GM18508 (cell line): Measurements from ENCODE around the gene IFNL3.
"Not testable (repeated sequence)": the region's sequence is repeated elsewhere in the genome, so short reads cannot be mapped to it uniquely, and the experiment has no call there.

Experiments
- ATAC-seq: cut with Tn5 transposase; IDR thresholded peaks from one replicate; pipeline ENCODE4 v1.9.1; 2021; ENCODE audit warnings: moderate number of reproducible peaks; ENCODE audit not compliant: insufficient read depth, unreplicated experiment

The IFNL3 gene

DNA sequence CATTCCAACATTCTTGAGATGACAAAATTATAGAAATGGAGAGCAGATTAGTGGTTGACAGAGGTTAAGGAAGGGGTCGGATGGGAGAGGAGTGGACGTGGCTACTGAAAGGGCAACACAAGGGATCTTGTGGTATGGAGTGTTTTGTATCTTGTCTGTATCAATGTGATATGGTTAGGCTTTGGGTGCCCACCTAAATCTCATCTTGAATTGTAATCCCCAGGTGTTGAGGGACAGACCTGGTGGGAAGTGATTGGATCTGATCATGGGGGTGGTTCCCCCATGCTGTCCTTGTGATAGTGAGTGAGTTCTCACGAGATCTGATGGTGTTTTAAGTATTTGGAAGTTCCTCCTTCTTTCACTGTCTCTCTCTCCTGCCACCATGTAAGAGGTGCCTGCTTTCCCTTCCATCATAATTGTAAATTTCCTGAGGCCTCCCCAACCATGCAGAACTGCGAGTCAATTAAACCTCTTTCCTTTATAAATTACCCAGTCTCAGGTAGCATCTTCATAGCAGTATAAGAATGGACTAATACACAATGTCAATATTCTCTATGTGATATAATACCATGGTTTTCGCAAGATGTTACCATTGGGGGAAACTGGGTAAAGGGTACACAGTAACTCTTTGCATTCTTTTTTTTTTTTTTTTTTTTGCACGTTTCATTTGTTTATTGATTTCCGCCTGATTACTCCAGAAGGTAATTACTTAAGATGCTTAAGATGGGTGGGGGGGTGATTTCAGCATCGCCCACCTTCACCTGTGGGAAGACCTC, 8.8 kb upstream of the IFNL3 start:
- ATAC-seq = no peak

DNA sequence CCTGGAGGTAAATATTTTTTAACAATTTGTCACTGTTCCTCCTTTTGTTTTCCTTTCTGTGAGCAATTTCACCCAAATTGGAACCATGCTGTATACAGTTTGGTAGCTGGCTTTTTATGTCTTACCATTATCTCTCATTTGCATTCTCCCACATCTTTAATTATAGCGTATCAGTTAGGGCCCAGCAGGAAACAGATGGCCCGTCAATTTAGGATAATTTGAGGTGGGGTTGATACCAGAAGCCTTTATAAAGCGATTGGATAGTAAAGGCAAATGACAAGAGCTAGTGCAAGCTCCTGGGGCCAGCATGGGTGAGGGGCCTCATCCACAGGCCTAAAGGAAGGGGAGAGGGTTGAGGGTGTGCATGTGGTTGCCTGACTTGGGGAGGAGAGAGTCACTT, 7.7 kb upstream of the IFNL3 start:
- ATAC-seq = no peak

DNA sequence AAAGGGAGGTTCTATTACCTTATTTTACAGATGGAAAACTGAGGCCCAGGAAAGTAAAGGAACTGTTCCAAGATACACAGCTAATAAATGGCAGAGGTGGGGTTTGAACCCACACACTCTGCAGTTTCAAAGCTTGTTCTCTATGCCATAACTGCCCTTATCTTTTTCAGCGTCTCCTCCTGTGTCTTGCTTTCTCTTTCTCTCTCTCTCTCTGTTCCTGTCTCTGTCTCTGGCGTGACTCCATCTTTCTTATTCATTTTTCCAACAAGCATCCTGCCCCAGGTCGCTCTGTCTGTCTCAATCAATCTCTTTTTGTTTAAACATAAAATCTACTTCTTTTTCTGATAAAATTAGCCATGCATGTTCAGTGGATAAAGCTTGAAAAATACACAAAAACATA, 7.0 kb upstream of the IFNL3 start:
- no peak for ATAC-seq

DNA sequence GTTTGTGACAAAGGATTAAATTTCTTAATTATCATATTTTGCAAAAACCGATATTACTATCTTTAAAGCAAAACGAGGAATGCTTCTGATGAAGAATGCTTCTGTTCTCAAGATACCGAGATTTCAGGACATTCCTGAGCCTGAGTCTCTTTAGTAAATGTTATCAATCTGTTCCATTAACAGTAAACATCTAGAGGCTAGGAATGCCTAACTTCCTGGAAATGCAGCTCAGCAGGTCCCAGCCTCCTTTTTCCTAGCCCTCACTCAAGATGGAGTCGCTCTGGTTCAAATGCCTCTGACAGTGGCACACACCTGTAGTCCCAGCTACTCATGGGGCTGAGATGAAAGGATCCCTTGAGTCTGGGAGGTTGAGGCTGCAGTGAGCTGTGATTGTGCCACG, 6.3 kb upstream of the IFNL3 start:
- ATAC-seq = no peak

DNA sequence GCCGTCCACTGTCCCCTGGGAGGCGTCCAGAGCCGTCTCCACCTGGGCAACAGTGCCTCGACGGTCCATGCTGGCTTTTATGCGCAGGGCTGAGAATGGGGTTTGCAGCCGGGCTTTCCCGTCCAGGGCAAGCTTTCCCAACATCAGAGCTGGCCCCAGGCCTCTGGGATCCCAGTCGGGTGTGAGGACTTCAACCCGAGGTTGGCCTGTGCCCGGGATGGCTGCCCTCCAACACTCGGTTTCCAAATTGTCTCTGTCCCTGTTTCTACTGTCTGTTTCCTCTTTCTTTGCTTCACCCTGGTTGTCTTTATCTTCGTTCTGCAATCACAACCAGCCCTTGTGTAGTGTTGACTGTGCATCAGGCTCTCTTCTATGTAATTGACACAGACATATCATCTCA, 4.0 kb upstream of the IFNL3 start, which contains the start of gene IFNL4:
Gene IFNL4, minus strand, starts transcription at position 51 of the 400 bp plus-strand sequence.
- no peak for ATAC-seq

DNA sequence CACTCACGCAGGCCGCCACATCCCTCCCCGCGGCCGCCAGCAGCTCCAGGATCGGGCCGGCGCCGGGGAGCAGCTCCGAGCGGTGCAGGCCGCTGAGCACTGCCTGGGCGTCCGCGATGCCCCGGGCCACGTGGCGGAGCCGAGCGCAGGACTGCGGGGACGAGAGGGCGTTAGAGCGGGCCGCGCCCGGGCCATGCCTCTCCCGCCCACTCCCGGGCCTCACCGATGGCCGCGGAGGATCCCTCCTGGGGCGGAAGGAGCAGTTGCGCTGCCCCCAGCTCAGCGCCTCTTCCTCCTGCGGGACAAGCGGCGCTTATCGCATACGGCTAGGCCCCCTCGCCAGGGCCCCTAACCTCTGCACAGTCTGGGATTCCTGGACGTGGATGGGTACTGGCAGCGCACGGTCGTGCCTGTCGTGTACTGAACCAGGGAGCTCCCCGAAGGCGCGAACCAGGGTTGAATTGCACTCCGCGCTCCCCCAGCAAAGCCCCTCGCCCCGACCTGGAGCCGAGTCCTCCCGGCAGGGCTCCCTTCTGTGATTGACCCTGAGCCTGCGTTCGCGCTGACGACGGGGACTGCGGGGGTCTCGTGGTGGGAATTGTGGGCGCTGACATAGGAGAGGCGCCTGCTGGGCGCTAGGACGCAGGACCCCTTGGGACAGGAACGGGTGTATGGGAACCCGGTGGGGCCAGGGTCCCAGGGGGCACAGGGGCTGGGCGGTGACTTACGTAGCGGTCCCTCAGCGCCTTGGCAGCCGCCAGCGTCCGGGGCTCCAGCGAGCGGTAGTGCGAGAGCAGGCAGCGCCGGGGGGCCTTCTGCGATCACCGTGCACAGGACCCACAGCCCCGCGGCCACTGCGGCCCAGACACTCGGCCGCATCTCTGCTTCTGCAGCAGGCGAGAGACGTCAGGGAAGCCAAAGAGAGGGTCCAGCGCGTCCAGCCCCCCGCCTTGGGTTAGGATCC, 3.2 kb upstream of the IFNL3 start:
- ATAC-seq = no peak

DNA sequence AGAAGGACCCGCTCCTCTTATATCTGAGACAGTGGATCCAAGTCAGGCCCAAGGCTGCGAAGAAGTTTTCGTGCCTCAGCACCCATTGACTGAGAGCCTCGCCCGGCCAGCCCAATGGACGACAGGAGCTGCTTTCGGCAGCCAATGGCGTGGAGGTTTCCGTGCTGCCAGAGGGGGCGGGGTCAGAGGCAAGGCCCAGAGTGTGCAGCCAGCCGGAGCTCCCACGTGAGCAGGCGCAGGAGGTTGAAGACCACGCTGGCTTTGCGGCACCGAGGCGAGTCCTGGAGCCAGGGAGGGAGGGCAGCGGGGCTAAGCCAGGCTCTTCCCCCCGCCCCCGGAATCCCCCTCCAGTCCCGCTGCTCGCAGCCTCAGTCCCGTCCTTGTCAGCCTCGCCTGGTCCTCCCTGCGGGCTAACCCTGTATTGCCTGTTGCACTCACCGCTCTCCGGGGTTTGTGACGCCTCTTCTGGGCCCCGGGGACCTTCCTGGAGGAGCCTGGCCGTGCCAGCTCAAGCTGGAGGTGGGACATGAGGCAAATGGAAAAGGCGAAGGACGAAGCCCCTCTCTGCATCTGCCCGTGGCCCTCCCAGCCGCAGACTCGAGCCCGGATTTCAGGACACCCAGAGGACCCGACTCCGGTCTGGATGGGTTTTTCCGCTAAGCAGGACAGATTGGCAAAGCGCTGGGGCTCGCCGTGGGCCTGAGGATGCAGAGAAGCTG, 2.3 kb upstream of the IFNL3 start:
- no peak for ATAC-seq

DNA sequence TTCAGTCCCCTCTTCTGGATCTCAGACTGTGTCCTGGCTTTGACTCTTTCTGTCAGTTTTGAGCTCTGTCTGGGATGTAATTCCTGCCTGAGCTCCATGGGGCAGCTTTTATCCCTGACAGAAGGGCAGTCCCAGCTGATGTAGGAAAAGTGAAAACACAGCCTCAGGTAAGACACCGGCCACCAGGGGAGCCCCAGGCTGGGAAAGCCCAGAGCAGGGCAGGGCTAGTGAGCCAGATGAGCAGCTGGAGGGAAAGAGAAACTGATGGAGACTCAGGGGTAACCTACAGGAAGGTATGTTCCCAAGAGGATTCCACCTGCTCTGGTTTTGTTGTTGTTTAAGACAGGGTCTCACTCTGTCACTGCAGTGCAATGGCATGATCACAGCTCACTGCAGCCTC, 360 bp upstream of the IFNL3 start:
- not testable (repeated sequence) for ATAC-seq

DNA sequence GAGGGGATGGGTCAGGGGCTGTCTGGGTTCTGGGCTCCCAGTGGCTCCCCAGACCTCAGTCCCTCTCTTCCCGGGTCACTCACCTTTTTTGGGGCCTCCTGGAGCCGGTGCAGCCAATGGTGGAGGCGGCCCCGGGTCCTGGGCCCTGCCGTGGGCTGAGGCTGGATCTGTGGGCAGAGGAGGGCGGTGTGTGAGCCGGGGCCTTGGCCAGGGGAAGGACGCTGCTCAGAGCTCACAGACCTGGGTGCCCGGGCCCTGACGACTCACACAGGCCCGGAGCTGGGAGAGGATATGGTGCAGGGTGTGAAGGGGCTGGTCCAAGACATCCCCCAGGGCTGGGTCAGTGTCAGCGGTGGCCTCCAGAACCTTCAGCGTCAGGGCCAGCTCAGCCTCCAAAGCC, 1.1 kb downstream of the IFNL3 start:
- ATAC-seq = not testable (repeated sequence)

DNA sequence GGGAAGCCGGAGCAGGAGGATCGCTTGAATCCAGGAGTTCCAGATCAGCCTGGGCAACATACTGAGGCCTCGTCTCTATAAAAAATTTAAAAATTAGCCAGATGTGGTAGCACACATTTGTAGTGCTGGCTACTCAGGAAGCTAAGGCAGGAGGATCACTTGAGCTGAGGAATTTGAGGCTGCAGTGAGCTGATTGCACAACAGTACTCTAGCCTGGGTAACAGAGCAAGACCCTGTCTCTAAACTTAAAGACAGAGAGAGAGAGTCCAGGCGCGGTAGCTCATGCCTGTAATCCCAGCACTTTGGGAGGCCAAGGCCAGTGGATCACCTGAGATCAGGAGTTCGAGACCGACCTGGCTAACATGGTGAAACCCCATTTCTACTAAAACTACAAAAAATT, 4.4 kb downstream of the IFNL3 start:
- ATAC-seq = no peak

DNA sequence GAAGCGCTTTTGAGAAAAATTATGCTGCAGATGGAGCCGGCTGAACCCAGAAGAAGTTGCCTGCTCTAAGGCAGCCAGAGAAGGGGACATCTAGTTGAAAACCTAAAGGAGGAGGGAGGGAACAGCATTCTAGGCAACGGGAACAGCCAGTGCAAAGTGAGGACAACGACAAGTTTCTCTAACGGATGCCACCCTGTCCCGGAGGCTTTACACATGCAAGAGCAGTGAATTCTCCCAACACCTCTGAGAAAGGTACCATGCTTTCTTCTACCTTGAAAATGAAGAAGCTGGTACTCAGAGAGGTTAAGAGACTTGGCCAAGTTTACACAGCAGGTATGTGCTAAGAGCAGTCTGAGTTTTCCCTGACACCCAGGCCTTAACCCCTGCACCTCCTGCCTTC, 5.9 kb downstream of the IFNL3 start:
- no peak for ATAC-seq

DNA sequence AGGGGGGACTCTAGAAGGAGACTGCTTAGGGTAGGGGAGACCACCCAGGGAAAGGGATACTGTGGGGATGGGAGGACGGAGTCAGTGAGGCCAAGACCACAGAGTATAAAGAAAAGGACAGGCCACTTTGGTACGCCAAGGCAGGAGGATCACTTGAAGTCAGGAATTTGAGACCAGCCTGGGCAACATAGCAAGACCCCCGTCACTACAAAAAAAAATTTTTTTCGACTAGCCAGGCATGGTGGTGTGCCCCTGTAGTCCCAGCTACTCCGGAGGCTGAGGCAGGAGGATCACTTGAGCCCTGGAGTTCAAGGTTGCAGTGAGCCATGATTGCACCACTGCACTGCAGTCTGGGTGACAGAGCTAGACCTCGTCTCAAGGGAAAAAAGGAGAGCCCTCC, 6.6 kb downstream of the IFNL3 start:
- ATAC-seq = no peak

DNA sequence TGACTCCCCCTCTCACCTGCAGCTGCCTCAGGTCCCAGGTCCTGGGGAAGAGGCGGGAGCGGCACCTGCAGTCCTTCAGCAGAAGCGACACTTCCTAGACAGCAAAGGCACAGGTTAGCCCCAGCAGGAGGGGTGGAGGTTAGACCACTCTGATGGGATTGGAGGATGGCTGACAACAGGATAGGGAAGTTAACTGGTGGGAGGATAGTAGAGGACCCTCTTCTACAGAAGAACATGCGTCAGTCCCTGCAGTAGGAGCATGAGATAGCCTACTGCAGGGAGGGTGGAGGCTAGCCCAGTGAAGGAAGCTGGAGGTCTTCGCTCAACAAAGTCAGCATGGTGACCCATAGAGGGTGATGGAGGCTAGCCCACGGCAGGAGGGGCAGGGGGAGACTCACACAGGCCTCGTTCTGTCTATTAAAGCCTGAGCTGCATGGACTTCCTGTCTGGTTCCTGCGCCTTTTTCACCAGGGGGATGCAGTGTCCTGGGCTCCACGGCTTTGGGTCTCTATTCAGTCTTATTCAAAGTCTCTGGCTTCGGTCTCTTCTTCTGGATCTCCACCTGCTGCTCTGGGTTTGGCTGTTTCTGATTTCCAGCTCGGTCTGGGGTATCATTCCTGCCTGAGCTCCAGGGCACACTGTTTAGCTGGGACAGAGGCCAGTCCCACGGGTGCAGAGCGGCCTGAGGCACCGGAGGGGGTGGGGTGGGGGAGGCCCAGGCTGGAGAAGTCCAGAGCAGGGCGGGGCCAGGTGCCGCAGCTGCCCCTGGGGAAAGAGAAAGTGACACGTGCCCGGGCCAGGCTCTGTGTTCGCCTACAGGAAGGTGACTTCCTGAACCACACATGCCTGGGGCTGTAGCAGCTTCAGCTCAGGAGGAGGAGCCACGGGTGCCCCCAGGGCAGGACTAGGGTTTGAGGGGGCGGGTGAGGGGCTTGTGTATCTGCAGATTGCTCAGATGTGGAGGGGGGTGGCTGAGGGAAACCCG, 7.3 kb downstream of the IFNL3 start:
- no peak for ATAC-seq

DNA sequence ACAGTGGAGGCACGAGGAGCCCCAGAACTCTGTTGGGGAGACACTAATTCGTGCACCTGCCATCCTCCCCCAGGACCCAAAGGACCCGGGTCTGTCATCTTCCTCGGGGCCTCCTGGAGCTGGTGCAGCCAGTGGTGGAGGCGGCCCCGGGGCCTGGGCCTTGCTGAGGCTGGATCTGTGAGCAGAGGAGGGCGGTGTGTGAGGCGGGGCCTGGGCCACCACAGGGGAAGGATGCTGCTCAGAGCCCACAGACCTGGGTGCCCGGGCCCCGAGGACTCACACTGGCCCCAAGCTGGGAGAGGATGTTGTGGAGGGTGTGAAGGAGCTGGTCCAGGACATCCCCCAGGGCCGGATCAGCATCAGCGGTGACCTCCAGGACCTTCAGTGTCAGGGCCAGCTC, 8.3 kb downstream of the IFNL3 start:
- no peak for ATAC-seq

DNA sequence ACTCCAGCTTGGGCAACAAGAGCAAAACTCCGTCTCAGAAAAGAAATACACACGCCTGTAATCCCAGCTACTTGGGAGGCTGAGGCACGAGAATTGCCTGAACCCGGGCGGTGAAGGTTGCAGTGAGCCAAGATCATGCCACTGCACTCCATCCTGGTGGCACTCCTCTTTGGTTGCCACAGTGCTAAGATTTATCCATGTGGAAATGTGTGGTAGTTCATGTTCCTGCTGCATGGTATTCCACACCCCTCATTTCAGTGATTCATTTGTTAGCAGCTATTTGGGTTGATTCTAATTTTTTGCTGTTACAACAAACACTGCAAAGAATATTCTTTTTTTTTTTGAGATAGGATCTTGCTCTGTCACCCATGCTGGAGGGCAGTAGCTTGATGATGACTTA, 12.1 kb downstream of the IFNL3 start:
- ATAC-seq = no peak

DNA sequence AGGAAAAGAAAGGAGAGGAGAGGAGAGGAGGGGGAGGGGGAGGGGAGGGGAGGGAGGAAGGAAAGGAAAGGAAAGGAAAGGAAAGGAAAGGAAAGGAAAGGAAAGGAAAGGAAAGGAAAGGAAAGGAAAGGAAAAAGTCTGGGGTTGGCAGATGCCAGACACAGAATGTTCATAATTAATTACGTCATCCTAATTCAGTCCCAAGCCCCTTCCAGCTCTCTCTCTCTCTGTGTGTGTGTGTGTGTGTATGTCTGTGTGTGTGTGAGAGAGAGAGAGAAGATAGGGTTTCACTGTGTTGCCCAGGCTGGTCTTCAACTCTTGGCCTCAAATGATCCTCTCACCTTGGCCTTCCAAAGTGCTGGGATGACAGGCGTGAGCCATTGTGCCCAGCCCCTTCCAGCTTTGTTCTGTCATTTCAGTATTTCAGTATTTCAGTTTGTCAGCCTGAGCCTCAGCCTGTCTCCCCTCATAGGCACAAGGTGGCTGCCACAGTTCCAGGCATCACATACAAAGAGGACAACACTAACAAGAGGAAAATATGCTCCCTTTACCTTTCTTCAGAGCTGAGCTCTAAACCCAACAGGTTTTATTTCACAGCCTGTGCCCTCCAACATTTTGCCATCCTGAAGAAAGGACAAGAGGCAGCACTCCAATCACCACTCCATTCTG, 14.6 kb downstream of the IFNL3 start:
- no peak for ATAC-seq

DNA sequence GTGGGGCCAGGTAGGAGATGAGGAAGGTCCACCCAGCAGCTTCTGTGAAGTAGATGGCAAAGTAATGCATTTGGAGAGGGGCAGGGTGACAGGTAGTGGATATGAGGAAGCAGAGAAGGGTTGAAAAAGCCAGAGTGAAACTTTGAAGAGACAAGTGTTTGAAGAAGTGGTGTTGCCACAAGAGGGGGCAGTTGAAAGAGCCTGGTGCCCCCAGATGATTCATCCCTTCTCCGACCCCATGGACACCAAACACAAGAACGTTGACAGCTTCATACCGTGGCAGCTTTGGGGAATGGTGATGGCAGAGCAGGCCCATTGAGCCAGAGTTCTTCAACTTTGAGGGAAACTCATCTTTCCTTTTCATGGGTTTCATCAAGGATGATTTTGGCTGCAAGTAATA, 19.9 kb downstream of the IFNL3 start:
- ATAC-seq = no peak

DNA sequence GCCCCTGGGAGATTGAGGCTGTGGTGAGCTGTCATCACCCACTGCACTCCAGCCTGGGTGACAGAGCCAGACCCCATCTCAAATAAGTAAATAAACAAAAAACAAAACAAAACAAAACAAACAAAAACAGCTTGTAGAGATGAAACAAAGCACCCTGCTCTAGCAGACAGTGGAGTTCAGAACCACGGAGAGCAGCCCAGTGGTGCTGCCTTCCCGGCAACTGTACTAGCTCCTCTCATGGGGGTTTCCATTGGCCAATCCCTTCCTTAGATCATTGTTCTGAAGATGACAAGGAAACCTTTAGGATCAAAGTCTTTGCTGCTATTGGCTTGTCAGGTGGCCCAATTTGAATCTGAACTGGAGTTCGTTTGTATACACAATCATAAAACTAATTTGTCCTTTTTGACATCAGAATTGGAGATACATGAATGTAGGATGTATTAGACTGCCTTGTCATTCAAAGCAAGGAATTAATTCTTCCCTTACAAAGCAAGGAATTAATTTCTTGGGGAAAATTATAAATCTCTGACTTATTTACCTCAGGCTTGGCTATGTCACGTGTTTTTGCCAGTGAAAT, 21.0 kb downstream of the IFNL3 start:
- no peak for ATAC-seq

DNA sequence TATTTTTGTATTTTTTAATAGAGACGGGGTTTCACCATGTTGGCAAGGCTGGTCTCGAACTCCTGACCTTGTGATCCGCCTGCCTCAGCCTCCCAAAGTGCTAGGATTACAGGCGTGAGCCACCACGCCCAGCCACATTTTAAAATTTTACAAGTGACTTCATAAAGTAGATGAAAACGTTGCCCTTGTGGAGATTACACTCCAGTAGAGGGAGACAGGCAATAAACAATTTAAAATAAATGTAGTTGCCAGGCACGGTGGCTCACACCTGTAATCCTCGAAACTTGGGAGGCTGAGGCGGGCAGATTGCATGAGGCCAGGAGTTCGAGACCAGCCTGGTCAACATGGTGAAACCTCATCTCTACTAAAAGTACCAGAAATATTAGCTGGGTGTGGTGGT, 25.7 kb downstream of the IFNL3 start:
- ATAC-seq = not testable (repeated sequence)
